ENCODE results near the gene KTN1. TPM values are rescaled to one million over a fixed set of nuclear protein-coding genes. Genes with fewer than 3 reads are reported as not detected.
A peak's percentile ranks its signal among the peaks of the same experiment; 100 is the strongest.

Gene KTN1
- total and polyA plus RNA-seq, 2 experiments from 2014 or later, result 150 to 164 TPM

DNA sequence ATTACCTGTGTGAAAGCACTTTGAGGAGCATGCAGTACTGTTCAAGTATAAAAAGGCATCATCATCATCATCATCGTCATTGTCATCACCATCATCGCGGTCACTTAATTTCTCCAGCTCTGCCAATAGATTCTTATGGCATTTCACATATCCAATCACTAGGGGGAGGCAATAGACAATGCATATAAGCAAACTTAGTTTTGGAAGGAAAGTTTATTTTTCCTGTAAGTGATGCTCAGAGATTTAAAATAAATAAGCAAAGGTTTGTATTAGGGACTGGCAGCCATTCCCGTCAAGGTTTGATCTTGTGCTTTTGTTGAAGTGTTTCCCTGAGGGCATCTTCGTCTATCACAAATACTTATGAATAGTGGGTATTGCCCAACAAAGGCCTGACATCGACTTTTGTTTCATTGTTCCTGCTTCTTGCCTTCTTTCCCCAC lies 127.4 kb downstream of the KTN1 start:
- Histone ChIP-seq H3K4me3 (no peak overlapping the region), H3K4me2 (no peak overlapping the region), H3K9me2 (replicated peaks; ENCODE audit: insufficient read depth) (no peaks in the 10 kb centered on the region), H3K27me3 (no peaks in the 10 kb centered on the region), H4K20me1 (ENCODE audit: insufficient read depth, poor library complexity, severe bottlenecking) (no peaks in the 10 kb centered on the region), H3K79me2 (no peaks in the 10 kb centered on the region), H3K36me3 (replicated peaks; ENCODE audit: insufficient read depth, low read depth) (no peaks in the 10 kb centered on the region), H3K4me1 (ENCODE audit: insufficient read depth) (peaks cover 6% of the 10 kb centered on the region), H3K9me3 (ENCODE audit: low read depth) (no peaks in the 10 kb centered on the region), H3K27ac (no peak overlapping the region), H2AFZ (no peak overlapping the region)
- TF ChIP-seq EZH2 (IDR thresholded peaks at IDR 0.05; ENCODE audit: borderline replicate concordance) (no peak), EZH2phosphoT487 (IDR thresholded peaks at IDR 0.05; ENCODE audit: low read depth, severe bottlenecking, unreplicated experiment) (no peak)
- TF ChIP-seq, protein P1, sequence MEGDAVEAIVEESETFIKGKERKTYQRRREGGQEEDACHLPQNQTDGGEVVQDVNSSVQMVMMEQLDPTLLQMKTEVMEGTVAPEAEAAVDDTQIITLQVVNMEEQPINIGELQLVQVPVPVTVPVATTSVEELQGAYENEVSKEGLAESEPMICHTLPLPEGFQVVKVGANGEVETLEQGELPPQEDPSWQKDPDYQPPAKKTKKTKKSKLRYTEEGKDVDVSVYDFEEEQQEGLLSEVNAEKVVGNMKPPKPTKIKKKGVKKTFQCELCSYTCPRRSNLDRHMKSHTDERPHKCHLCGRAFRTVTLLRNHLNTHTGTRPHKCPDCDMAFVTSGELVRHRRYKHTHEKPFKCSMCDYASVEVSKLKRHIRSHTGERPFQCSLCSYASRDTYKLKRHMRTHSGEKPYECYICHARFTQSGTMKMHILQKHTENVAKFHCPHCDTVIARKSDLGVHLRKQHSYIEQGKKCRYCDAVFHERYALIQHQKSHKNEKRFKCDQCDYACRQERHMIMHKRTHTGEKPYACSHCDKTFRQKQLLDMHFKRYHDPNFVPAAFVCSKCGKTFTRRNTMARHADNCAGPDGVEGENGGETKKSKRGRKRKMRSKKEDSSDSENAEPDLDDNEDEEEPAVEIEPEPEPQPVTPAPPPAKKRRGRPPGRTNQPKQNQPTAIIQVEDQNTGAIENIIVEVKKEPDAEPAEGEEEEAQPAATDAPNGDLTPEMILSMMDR (IDR thresholded peaks at IDR 0.05; ENCODE audit: poor library complexity), result peak; percentile 82
- DNase-seq (ENCODE audit: low spot score), result peak; percentile 61
- 65% methylated on average over 6 of the region's 6 CpGs for WGBS (ENCODE audit: low lambda C conversion rate, missing lambda C conversion rate)

DNA sequence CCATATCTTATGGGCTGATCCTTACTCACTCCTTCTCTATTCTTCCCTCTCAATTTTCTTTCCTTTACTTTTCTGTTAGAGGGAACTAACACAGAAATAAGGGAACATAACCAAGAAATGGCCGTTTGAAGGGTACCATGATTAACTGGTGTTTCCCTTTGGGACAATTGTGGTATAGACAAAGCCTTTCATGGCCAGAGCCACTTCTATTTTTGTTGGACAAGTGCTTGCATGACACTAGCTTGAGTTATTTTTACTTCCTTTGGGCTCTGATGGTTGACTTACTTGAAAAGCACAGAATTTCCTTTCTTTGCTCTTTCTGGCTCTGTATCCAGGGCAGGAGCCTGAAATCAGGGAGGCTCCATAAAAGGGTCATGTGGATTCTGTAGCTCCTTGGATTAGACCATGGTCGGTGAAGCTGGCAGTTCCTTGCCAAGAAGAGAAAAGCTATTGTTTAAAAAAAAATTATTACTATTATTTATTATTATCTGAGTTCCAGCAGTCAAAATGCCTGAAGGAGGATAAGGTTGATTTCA lies 130.6 kb downstream of the KTN1 start:
- WGBS (ENCODE audit: low lambda C conversion rate, missing lambda C conversion rate), result 92% methylated on average over 2 of the region's 2 CpGs
- no peak overlapping the region for H3K27ac ChIP-seq
- H3K9me2 ChIP-seq (replicated peaks; ENCODE audit: insufficient read depth), result no peaks in the 10 kb centered on the region
- no peak overlapping the region for H3K4me2 ChIP-seq
- no peaks in the 10 kb centered on the region for H3K27me3 ChIP-seq
- no peaks in the 10 kb centered on the region for H3K9me3 ChIP-seq (ENCODE audit: low read depth)
- no peaks in the 10 kb centered on the region for H3K36me3 ChIP-seq (replicated peaks; ENCODE audit: insufficient read depth, low read depth)
- H3K4me3 ChIP-seq, result no peak overlapping the region
- TF ChIP-seq EZH2 (IDR thresholded peaks at IDR 0.05; ENCODE audit: borderline replicate concordance), result no peak
- TF ChIP-seq, protein P1 (IDR thresholded peaks at IDR 0.05; ENCODE audit: poor library complexity), result no peak
- TF ChIP-seq EZH2phosphoT487 (IDR thresholded peaks at IDR 0.05; ENCODE audit: low read depth, severe bottlenecking, unreplicated experiment), result no peak
- no peaks in the 10 kb centered on the region for H4K20me1 ChIP-seq (ENCODE audit: insufficient read depth, poor library complexity, severe bottlenecking)
- H3K79me2 ChIP-seq, result no peaks in the 10 kb centered on the region
- H3K4me1 ChIP-seq (ENCODE audit: insufficient read depth), result peaks cover 3% of the 10 kb centered on the region
- H2AFZ ChIP-seq, result no peak overlapping the region
- DNase-seq (ENCODE audit: low spot score), result no peak

DNA sequence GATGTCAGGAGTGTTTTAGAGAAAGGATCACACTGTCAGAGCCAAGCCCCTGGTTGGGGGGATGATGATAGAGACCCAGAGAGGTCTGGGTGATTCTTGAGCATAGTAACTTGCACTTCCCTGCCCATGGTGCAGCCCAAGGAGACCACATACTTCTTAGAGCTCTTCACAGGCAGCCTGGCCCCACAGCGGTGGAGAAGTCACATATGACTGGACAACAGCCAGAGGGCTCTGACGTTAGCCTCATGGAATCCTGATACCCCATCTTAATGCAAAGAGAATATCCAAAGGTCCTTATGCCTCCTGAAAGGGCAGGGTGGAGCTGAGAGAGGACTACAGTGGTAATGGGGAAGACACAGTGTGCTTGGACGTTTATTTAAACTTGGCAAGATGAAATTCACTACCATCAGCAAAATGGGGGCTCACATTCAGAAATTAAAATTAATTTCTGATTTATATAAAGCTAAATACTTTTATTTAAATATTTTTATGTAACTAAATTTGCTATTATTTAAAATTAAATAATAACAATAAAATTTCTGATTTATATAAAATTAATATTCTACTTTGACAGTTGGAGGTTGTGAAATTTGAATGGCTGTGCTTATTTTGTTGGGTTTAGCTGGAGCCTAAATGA lies 131.3 kb downstream of the KTN1 start:
- Histone ChIP-seq H3K79me2 (no peaks in the 10 kb centered on the region), H3K36me3 (replicated peaks; ENCODE audit: insufficient read depth, low read depth) (no peaks in the 10 kb centered on the region), H3K9me3 (ENCODE audit: low read depth) (no peaks in the 10 kb centered on the region), H3K9me2 (replicated peaks; ENCODE audit: insufficient read depth) (no peaks in the 10 kb centered on the region), H4K20me1 (ENCODE audit: insufficient read depth, poor library complexity, severe bottlenecking) (no peaks in the 10 kb centered on the region), H3K27ac (no peak overlapping the region), H3K4me3 (no peak overlapping the region), H2AFZ (no peak overlapping the region), H3K27me3 (no peaks in the 10 kb centered on the region), H3K4me1 (ENCODE audit: insufficient read depth) (no peaks in the 10 kb centered on the region), H3K4me2 (no peak overlapping the region)
- no peak for DNase-seq (ENCODE audit: low spot score)
- TF ChIP-seq EZH2 (IDR thresholded peaks at IDR 0.05; ENCODE audit: borderline replicate concordance) (no peak), EZH2phosphoT487 (IDR thresholded peaks at IDR 0.05; ENCODE audit: low read depth, severe bottlenecking, unreplicated experiment) (no peak)
- TF ChIP-seq, protein P1 (IDR thresholded peaks at IDR 0.05; ENCODE audit: poor library complexity), result no peak
- WGBS (ENCODE audit: low lambda C conversion rate, missing lambda C conversion rate), result 82% methylated on average over 3 of the region's 3 CpGs

Measured in hepatocyte (in vitro differentiated cells).